Astrocyte of the spinal cord (primary cell): ENCODE measurements around the gene SYT13.

ENCODE experiments used
- DNase-seq: peaks from one replicate; pipeline ENCODE4 v3.0.0; 2011; ENCODE audit warnings: low read depth, low spot score
- H3K4me3 ChIP-seq: 2 replicates; pipeline ENCODE4 v1.5.1; 2011; ENCODE audit warnings: low read depth, mild to moderate bottlenecking, low read length, moderate library complexity
- in situ Hi-C: cut with HindIII; loops from 2 replicates; pipeline ENCODE4 v1.10.0; 2017; ENCODE audit warnings: low sequenced_read_pairs
- TF ChIP-seq, protein P1 (sequence below): IDR thresholded peaks from 2 replicates; pipeline ENCODE4 v1.5.1; 2012; ENCODE audit warnings: low read depth, mild to moderate bottlenecking, low read length, inconsistent platforms

SYT13 gene, protein sequence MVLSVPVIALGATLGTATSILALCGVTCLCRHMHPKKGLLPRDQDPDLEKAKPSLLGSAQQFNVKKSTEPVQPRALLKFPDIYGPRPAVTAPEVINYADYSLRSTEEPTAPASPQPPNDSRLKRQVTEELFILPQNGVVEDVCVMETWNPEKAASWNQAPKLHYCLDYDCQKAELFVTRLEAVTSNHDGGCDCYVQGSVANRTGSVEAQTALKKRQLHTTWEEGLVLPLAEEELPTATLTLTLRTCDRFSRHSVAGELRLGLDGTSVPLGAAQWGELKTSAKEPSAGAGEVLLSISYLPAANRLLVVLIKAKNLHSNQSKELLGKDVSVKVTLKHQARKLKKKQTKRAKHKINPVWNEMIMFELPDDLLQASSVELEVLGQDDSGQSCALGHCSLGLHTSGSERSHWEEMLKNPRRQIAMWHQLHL

DNA sequence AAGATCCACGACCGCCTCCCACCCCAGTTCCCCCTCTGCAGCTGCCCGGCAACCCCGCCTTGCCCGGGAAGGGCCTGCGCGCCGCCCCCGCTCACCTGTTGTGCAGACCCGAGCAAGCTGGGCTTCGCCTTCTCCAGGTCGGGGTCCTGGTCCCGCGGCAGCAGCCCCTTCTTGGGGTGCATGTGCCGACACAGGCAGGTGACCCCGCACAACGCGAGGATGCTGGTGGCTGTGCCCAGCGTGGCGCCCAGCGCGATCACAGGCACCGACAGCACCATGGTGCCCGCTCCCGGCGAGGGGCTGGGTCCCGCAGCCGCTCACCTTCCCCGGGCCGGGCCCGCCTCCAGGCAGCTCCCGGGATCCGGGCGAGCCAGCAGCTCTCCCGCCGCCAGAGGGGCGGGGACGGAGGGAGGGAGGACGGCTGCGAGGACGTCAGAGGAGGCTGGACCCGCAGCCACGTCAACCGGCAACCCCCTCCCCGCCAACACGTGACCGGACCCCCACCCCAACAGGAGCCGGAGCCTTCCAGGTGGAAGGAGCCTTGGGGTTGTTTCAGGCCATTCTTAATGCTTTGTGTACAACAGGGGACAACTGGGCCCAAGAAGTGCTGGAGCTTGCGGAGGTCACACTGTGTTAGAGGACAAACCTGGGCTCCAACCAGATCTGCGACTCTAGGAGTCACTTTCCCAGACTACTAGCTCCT, at the start of gene SYT13:
SYT13 (minus strand) TSS at position 412 of the 703 bp plus-strand sequence; CDS start at position 278, 134 bp downstream.
- in situ Hi-C loops = no loop called here
- TF ChIP-seq, protein P1, sequence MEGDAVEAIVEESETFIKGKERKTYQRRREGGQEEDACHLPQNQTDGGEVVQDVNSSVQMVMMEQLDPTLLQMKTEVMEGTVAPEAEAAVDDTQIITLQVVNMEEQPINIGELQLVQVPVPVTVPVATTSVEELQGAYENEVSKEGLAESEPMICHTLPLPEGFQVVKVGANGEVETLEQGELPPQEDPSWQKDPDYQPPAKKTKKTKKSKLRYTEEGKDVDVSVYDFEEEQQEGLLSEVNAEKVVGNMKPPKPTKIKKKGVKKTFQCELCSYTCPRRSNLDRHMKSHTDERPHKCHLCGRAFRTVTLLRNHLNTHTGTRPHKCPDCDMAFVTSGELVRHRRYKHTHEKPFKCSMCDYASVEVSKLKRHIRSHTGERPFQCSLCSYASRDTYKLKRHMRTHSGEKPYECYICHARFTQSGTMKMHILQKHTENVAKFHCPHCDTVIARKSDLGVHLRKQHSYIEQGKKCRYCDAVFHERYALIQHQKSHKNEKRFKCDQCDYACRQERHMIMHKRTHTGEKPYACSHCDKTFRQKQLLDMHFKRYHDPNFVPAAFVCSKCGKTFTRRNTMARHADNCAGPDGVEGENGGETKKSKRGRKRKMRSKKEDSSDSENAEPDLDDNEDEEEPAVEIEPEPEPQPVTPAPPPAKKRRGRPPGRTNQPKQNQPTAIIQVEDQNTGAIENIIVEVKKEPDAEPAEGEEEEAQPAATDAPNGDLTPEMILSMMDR = no peak
- no peak for DNase-seq
- H3K4me3 ChIP-seq = no peak within 1 kb of the TSS

DNA sequence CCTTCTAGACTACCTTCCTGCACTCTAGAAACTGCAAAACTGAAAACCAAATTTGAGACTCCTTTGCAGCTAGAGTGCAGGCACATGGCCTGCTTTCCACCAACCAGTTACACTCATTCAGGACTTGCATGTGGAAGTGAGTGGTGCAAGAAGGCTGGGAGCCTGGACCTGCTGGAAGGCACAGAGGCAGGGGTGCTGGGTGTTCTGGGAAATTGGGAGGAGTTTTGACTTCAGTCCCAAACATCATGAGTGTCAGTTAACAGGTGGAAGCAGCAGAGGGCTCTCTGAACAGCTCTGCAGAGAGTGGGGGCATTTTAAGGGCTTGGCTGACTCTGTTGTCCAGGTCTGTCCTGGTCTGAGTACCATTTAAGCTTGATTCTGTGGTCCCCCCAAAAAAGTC, 49.3 kb upstream of the SYT13 start:
- no peak for DNase-seq
- in situ Hi-C loops = loop anchor here (25.0 kb wide), 1 partner anchor 223 kb away; no protein-coding TSS in a partner anchor
- TF ChIP-seq, protein P1 = no peak
- no peak overlapping the region for H3K4me3 ChIP-seq

DNA sequence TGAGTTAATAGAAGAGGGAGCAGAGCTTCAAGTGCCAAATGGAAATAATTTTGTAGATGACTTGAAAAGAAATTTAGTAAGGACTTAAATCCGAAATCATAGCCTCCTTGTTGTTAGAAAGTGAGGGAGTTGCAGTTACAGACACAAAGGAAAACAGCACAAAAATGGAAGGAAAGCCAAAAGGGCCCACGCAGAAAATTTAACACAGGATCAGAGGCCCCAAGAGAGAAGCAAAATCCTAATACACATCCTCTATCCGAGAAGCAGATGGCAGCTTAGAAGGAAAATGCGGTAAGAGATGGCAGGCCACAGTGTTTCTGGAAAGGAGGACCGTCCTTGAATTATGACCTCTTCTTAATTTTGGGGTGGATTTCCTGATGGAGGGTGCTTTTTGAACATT, 48.7 kb upstream of the SYT13 start:
- DNase-seq = no peak
- TF ChIP-seq, protein P1 = no peak
- in situ Hi-C loops = loop anchor here (25.0 kb wide), 1 partner anchor 223 kb away; no protein-coding TSS in a partner anchor
- H3K4me3 ChIP-seq = no peak overlapping the region

DNA sequence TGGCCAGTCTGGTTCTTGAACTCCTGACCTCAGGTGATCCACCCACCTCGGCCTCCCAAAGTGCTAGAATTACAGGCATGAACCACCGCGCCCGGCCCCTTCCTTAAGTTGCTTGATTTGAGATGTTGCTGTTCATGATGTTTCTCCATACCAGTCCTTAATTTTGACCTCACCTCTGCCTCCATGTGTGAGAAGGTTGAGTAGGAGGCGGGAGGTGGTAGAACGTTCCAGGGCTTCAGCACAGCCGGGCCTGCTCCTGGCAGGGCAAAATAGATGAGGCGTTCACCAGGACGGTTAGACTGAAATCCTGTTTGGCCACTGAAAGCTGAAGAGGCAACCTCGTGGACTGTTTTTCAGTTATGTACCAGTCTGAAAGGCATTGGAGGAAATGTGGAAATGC, 48.3 kb upstream of the SYT13 start:
- no peak overlapping the region for H3K4me3 ChIP-seq
- TF ChIP-seq, protein P1 = no peak
- in situ Hi-C loops = loop anchor here (25.0 kb wide), 1 partner anchor 222 kb away; no protein-coding TSS in a partner anchor
- DNase-seq = no peak

DNA sequence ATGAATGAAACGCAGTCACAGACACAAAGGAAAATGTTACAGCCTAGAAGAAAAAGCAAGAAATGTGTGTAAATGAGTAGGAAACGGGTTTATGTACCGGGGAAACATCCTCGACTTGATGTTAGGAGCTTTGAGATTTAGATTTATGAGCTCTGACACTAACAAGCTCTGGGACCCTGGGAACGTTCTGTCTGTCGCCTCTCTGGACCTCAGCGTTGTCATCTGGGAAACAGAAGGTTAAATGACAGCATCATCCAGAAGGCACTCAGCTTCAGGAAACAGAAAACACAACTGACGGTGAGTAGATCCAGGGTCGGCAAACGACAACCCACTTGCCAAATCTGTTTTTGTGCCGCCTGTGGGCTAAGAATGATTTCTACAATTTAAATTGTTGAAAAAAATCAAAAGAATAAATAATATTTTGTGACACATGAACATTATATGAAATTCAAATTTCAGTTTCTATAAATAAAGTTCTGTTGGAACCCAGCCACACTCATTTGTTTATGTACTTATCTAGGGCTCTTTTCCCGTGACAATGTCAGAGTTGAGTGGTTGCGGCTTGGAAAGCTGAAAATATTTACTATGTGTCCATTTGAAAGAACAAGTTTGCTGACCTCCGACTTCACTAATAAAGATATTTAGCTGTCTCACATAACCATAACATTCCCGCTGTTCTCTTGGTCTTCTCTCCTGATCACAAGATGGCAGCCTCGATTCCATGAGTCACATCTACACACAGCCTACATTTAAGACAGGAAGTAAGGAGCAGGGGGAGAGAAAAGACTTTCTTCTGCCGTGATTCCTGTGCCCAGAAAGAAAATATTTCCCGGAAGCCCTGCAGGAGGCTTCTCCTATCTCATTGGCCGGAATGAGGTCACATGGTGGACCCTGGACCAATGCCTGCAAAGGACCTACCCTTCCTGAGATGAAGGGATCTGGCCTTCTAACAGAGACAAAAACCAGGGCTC, 47.1 kb upstream of the SYT13 start:
- in situ Hi-C loops = loop anchor here (25.0 kb wide), 1 partner anchor 221 kb away; no protein-coding TSS in a partner anchor
- DNase-seq = peak; percentile 43
- no peak overlapping the region for H3K4me3 ChIP-seq
- TF ChIP-seq, protein P1 = no peak
